Activated CD4-positive, CD25-positive, alpha-beta regulatory T cell treated with anti-CD3 and anti-CD28 coated beads, Interleukin-2, amount 50 U/mL, for 24 hours (primary cell): ENCODE data around the gene TRIM65.
A peak's percentile ranks its signal among the peaks of the same experiment; 100 is the strongest.
"Not testable (repeated sequence)": the region's sequence is repeated elsewhere in the genome, so short reads cannot be mapped to it uniquely, and the experiment has no call there.

Experiments
- ATAC-seq, 2 donors: fragments of 150-1000 bp; cut with Tn5 transposase; one replicate each; pipeline ENCODE4 v1.10.0; 2021; ENCODE audit warnings: mild to moderate bottlenecking in 1 of 2, moderate library complexity in 1 of 2

The TRIM65 gene

GRCh38 chr17:75895370-75896155 is 1.2 kb downstream of the TRIM65 start:
- peak in 1 of 2 donors; percentile 0 for ATAC-seq

DNA sequence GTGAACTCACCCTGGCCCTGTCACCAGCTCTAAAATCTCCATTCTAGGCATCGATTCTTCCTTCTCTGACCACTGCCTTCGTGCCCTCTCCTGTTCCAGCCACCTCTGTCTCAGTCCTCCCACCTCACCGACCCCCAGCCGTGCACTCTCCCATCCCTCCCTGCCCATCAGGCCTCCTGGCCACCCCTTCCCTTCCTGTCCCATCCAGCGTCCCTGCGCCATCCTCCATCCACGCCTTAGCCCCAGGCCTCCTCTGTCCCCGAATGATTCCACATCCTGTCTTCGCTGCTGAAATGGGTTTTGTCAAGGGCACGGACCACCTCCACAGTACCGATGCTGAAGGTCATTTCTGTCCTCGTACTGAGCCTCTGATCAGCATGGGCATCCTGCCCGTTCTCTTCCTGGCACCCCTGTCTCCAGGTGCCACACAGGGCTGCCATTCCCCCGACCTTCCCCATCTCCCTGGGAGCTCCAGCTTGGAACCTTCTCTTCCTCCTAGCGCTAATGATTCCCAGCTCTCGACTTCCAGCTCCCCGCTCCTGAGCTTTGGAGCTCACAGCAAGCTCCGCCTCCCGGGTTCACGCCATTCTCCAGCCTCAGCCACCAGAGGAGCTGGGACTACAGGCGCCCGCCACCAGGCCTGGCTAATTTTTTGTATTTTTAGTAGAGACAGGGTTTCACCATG is 2.6 kb downstream of the TRIM65 start:
- ATAC-seq: no peak

DNA sequence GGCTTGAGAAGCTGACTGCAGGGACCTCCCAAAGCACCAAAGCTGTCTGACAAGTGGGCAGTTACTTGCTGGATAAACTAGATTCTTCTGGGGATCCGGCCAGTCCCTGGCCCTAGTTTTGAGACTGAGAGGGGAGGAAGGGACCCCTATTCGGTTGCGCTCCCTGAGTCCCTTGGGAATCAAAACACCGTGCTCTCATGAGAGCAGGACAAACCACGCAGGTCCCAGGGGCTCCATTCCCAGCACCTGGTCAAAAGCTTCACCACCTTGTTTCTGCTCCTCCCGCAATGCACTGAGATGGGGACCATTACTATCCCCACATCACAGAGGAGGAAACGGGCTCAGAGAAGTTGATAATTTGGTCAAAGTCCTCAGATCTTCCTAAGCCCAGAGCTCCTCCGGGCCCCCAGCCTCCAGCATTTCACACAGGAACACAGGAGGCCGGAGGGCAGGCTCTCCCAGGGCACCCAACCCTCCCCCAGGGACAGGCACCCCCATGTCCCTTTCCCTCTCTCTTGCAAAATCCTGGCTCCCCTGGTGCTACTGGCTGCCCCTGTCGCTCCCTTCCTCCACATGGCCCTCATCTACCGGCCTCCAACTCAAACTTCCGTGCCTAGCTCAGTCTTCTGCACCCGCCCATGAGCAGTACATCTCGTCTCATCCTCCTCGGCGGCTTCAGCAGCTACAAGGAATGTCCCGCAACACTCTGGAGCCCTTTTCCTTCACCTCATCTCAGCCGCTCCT is 3.3 kb downstream of the TRIM65 start:
- ATAC-seq: no peak

DNA sequence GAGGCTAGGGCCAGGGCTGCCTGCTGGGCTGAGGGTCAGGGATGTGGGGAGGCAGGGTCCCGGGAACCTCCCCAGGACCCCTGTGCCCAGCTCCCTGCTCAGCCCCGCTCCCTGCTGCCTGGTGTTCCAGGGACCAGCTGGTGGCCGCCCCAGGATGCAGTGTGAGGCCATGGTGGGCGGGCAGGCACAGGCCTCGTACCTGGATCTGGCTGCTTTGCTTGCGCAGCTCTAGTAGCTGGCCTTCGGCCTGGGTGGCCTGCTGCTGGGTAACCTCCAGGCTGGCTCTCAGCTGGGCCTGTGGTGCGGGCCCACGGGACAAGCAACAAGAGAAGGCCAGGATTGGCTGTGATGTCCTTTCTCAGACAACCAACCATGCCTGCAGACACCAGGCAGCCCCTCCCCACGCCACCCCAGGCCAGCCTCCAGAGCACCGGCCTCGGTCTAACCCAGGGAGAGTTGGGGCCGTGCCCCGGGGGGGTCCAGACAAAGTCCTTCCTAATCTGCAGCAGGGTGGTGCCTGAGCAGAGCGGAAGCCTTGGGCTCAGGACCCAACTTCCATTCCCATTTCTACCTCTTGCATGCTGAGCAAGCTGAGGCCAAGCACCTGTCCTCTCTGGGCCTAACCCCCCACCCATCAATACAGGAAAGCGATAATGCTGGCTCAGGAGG is 4.1 kb downstream of the TRIM65 start:
- ATAC-seq: no peak

DNA sequence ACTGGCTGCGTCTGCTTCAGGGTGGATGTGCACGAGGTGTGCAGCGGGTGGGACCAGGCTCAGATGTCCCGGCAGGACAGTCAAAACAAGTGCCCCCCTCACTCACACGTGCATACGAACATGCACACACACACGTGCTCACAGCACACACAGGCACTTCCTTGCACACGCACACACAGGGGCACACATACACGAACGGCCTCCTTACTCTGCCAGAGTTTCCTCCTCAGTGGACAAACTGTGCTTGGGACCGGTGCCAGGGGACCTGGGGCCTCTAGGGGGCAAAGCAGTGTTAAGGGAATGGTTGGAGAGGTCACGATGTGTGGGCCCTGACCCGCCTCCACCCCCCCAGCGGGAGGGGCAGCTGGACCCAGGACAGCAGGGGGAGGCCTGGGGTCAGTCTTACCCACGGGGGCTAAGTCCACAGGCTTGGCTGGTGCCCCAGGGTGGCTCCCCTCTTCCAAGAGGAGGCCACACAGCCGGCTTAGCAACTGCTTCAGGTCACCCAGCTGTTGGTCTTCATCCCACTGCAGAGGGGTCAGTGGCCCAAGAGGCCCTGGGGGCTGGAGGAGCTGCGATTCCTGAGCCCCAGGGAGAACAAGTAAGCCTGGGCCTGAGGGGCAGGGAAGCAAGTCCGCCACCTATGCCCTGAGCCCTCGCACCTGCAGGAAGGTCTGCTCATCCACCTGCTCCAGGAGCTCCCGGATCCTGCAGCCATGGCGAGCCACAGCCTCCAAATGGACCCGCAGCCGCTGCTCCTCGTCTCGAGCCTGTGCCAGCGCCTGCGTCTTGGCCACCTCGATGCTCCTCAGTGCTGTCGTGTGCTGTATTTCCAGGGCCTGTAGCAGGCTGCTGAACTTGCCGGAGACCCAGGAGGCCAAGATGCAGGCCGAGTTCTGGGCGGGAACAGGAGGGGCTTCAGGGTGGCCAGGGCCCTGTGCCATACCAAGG is 4.9 kb downstream of the TRIM65 start:
- no peak for ATAC-seq

DNA sequence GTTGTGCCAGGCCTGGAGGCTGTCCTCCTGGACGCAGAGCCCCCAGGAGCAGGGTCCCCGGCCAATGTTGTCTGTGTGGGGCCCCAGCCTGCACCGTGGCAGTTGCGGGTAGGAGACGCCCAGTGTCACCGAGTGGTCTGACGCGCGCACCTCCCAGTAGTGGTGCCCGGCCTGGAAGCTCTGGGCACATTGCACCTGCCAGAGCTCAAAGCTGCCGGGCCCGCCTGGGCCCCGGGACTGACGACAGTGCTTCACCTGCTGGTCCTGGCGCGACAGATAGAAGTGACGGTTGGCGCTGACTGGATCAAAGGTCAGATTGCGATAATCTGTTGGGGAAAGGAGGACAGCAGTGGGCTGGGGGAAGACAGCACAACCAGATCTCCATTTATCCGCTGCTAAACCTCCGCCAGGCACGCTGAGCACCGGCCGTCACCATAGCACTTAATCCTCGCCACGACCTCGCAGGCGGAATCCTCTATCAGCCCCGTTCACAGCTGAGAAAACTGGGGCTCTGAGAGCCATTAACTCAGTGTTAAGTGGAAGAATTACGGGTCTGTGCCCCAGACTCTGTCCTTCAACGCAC is 5.6 kb downstream of the TRIM65 start:
- ATAC-seq: no peak

DNA sequence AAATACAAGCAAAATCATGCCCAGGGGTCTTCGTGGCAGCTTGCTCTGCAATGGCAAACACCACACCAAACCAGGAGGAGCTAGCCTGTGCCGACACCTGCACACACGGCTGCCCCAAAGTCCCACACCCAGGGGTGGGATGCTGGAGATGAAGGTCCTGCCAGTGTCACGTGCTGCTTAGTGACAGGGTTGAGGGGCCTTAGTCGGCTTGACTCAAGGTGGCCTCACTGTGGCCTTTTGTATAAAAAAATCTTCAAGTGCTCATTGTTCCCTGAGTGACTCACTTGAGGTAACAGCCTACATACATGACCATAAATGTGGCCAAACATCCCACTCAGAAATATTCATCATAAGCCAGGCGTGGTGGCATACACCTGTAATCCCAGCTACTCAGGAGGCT is 7.3 kb downstream of the TRIM65 start:
- peak; percentile 53 to 63 for ATAC-seq

DNA sequence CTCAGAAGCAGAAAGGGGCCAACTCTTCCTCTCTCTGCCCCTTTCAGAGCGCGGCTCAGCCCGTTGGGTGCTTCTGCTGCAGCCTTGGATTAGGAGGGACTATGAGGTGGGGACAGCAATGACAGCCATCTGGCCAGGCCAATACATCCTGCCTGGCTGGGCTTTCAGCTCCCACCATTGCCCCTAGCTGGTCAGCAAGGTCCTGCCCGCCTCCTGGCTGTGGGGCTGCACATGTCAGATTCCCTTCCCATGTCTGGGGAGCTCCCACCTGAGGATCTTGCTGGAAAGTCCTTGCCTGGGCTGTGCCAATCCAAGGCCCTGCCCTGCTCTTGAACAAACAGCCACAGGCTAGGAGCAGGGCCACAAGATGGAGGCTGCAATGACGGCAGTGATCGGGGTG is 8.3 kb downstream of the TRIM65 start:
- no peak for ATAC-seq

DNA sequence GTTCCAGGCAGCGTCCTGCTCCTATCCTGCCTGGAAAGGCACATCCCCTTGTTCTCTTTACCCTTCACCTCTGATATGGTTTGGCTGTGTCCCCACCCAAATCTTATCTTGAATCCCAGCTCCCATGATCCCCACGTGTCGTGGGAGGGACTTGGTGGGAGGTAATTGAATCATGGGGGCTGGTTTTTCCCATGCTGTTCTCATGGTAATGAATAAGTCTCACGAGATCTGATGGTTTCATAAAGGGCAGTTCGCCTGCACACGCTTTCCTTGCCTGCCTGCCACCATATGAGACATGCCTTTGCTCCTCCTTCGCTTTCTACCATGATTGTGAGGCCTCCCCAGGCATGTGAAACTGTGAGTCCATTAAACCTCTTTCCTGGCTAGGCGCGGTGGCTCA is 10.9 kb downstream of the TRIM65 start:
- ATAC-seq: not testable (repeated sequence)

DNA sequence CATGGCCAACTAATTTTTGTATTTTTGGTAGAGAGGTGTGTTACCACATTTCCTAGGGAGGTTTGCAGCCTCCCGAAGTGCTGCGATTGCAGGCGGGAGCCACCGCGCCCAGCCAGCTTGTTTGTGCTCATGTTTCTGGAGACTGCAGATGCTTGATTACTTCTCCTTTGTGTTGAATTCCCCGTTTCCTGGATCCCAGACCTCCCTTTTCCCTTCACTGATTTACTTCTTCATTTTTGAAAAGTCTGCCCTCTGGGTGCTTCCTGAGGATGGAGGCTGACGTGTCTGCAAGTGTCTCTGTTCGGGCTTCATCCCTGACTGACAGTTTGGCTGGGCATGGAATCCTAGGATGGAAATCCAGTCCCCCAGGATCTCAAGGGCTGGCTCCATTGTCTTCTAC is 11.3 kb downstream of the TRIM65 start:
- no peak for ATAC-seq

DNA sequence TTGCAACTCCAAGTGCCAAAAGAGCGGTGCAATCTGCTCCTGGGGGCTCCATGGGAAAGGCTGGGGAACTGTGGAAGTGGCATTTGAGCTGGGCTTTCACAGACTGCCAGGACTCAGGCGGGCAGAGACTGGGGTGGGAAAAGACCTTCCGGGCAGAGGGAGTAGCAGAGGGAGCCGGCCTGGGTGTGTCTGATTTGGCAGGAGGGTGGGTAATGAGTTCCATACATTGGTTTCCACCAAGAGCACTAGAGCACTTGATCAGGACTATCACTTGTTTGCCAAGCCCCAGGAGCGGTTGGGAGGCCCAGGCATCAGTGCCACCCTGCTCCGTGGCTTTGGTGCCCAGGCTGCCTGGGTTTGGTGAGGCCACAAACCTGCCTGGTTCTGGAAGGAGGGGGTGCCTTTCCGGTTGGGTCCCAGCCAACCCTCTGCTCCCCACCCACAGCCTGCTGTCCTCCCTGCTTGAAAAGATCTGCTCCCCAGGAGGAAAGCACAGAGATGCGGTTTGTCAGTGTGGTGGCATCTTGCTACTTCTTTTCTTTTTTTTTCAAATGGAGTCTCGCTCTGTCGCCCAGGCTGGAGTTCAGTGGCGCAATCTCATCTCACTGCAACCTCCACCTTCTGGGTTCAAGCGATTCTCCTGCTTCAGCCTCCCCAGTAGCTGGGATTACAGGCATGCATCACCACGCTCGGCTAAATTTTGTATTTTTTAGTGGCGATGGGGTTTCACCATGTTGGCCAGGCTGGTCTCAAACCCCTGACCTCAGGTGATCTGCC is 14.9 kb downstream of the TRIM65 start:
- no peak for ATAC-seq

DNA sequence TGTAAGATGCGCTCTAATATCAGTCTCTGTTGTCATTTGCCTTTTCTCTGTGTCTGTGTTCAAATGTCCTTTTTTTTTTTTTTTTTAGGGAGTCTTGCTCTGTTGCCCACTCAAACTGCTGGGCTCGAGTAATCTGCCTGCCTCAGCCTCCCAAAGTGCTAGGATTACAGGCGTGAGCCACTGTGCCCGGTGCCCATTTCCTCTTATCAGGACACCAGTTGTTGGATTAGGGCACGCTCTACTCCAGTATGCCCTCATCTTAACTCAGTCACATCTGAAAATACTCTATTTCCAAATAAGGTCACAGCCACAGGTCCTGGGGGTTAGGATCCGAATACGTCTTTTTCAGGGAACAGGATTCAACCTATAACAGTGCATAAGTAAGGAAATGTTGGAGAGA is 16.5 kb downstream of the TRIM65 start:
- ATAC-seq: no peak

DNA sequence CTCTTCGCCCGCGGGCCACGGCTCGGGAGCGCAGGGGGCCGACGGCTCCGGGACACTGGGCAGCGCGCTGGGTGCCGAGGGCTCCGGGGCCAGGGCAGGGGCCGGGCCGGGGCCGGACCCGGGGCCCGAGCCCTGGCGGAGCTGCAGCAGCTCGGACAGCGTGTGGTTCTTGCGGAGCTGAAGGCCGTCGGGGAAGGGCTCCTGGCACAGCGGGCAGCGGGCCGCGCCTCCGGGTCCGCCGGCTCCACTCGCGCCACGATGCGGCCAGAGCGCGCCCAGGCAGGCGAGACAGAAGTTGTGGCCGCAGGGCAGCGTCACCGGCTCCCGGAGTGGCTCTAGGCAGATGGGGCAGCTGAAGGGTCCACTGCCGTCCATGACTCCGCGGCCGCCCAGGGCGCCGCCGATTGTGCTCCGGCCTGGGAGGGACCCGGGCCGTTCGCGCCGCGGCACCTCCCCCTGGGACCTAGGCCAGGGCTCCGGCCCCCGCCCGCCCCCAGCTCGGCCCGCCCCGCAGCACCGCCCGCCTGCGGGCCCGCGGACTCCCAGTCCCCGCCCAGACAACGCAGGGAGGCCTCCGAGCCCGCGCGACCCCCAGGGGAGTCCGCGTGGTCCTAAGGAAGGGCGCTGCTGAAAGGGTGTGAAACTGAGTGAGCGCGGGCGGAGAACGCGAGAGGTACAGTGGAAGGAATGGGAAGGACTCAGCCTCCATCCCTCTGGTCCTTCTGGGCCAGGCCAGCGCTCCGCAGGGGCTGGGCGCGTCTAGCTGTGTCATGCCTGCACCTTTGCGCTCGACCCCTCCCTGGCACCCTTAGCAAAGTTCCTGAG is 18.4 kb downstream of the TRIM65 start, which contains the start of gene TRIM47:
TRIM47 (minus strand) TSS at position 408 of the 825 bp plus-strand sequence; CDS start at position 375, 33 bp downstream.
- no peak for ATAC-seq

GRCh38 chr17:75877752-75878173 is 19.0 kb downstream of the TRIM65 start:
- ATAC-seq: peak; percentile 84 to 86

GRCh38 chr17:75876938-75877751 is 19.6 kb downstream of the TRIM65 start:
- peak; percentile 8 to 18 for ATAC-seq

DNA sequence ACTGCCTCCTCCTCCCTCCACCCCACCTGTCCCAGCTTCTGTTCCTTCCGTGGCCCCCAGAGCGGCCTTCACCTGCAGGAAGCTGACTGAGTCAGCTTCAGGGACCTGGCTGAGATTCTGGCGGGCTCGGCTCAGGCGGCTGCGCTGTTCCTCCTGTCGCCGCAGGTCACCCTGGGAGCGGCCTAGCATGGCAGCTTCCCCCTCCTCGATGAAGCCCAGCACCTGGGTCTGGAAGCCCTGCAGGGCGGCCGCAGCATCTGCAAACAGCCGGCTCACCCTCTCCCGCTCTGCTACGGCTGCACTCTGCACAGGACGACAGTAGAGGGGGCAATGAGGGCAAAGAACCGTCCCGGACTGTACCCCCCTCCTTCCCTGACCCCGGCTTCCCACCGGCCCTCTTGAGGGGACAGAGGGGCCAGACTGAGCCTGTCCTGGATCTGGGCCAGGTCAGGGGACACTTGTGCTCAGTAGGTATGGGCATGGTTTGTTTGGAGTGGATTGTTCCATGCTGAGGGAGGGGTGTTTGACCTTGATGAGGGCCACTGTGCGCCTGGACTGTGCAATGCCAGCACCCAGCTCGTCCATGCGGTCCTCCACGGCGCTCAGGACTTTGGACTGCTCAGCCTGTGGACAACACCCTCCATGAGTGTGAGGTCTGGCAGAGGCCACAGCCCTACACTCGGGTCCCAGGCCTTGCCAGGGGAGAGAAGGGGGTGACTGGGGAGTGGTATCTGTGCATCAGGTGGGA is 20.4 kb downstream of the TRIM65 start:
- peak; percentile 53 to 55 for ATAC-seq

GRCh38 chr17:75875940-75876189 is 20.9 kb downstream of the TRIM65 start:
- ATAC-seq: no peak
